Hepatic stellate cell (primary cell): ENCODE data around the gene FGFBP2.
A peak's percentile ranks its signal among the peaks of the same experiment; 100 is the strongest.

Experiments used
- DNase-seq: peaks from one replicate; pipeline ENCODE4 v3.0.0; 2011; ENCODE audit warnings: low spot score

The FGFBP2 gene

GRCh38 chr4:15968551-15969300, 5.8 kb upstream of the FGFBP2 start:
- no peak for DNase-seq

- no peak for DNase-seq
Measured at GRCh38 chr4:15965325-15965724, 2.4 kb upstream of the FGFBP2 start.

GRCh38 chr4:15964159-15964558, 1.2 kb upstream of the FGFBP2 start:
- DNase-seq = no peak

GRCh38 chr4:15963576-15963975, 601 bp upstream of the FGFBP2 start:
- no peak for DNase-seq

- no peak for DNase-seq
Measured at GRCh38 chr4:15961781-15962510, 1.0 kb downstream of the FGFBP2 start.

GRCh38 chr4:15958562-15958961, 4.4 kb downstream of the FGFBP2 start:
- no peak for DNase-seq

- DNase-seq = peak; percentile 61
Measured at GRCh38 chr4:15956179-15956850, 6.7 kb downstream of the FGFBP2 start.

GRCh38 chr4:15955670-15956069, 7.3 kb downstream of the FGFBP2 start:
- DNase-seq = no peak

GRCh38 chr4:15953625-15954024, 9.3 kb downstream of the FGFBP2 start:
- DNase-seq = no peak

- no peak for DNase-seq
Measured at GRCh38 chr4:15951781-15952180, 11.2 kb downstream of the FGFBP2 start.

GRCh38 chr4:15948826-15949225, 14.1 kb downstream of the FGFBP2 start:
- no peak for DNase-seq

GRCh38 chr4:15947684-15948083, 15.3 kb downstream of the FGFBP2 start:
- DNase-seq = no peak

- no peak for DNase-seq
Measured at GRCh38 chr4:15945516-15945915, 17.5 kb downstream of the FGFBP2 start.

GRCh38 chr4:15944895-15945294, 18.1 kb downstream of the FGFBP2 start:
- no peak for DNase-seq

GRCh38 chr4:15942283-15942682, 20.7 kb downstream of the FGFBP2 start:
- DNase-seq = no peak

GRCh38 chr4:15938640-15939039, 24.3 kb downstream of the FGFBP2 start, which contains the start of gene FGFBP1:
Gene FGFBP1 (minus strand): TSS chr4:15938740. CDS start chr4:15936632, 2,108 bp downstream.
- DNase-seq = no peak

GRCh38 chr4:15938182-15938581, 24.8 kb downstream of the FGFBP2 start:
- DNase-seq = no peak

- DNase-seq = no peak
Measured at GRCh38 chr4:15936495-15936894, 26.5 kb downstream of the FGFBP2 start.

- DNase-seq = no peak
Measured at GRCh38 chr4:15935504-15936402, 27.2 kb downstream of the FGFBP2 start.

- no peak for DNase-seq
Measured at GRCh38 chr4:15934259-15934658, 28.7 kb downstream of the FGFBP2 start.

GRCh38 chr4:15931451-15932210, 31.3 kb downstream of the FGFBP2 start:
- DNase-seq = no peak
